Measurements from ENCODE around the gene FLRT2.

FLRT2 gene

DNA sequence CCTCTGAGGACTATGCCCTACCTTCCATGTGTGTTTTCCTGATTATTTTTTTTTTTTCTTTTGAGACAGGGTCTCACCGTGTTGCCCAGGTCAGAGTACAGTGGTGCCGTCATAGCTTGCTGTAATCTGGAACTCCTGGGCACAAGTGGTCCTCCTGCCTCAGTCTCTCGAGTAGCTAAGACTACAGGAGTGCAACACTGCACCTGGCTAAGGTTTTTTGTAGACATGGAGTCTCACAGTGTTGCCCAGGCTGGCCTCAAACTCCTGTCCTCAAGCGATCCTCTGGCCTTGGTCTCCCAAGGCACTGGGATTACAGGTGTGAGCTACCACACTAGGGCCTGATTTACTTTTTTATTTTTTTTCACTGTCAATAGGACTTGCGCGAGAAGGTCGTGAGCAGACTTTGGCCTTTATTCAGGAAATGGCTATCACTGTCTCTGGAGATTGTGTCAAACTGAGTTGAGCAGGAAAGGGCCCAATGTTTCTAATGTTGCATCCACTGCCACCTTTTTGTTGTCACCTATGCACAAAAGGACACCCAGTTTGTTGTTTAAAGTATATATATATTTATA lies 47.7 kb downstream of the FLRT2 start:
- no peak overlapping the region for H3K4me3 ChIP-seq (ENCODE audit: low read length)
- TF ChIP-seq, protein P1, sequence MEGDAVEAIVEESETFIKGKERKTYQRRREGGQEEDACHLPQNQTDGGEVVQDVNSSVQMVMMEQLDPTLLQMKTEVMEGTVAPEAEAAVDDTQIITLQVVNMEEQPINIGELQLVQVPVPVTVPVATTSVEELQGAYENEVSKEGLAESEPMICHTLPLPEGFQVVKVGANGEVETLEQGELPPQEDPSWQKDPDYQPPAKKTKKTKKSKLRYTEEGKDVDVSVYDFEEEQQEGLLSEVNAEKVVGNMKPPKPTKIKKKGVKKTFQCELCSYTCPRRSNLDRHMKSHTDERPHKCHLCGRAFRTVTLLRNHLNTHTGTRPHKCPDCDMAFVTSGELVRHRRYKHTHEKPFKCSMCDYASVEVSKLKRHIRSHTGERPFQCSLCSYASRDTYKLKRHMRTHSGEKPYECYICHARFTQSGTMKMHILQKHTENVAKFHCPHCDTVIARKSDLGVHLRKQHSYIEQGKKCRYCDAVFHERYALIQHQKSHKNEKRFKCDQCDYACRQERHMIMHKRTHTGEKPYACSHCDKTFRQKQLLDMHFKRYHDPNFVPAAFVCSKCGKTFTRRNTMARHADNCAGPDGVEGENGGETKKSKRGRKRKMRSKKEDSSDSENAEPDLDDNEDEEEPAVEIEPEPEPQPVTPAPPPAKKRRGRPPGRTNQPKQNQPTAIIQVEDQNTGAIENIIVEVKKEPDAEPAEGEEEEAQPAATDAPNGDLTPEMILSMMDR (IDR thresholded peaks at IDR 0.05; ENCODE audit: insufficient read depth, low read depth, low read length, missing control alignments), result no peak
- no peak for DNase-seq (ENCODE audit: low read depth)

GRCh38 chr14:85578357-85578756 lies 48.4 kb downstream of the FLRT2 start:
- DNase-seq (ENCODE audit: low read depth), result no peak
- H3K4me3 ChIP-seq (ENCODE audit: low read length), result no peak overlapping the region
- TF ChIP-seq, protein P1 (IDR thresholded peaks at IDR 0.05; ENCODE audit: insufficient read depth, low read depth, low read length, missing control alignments), result no peak

DNA sequence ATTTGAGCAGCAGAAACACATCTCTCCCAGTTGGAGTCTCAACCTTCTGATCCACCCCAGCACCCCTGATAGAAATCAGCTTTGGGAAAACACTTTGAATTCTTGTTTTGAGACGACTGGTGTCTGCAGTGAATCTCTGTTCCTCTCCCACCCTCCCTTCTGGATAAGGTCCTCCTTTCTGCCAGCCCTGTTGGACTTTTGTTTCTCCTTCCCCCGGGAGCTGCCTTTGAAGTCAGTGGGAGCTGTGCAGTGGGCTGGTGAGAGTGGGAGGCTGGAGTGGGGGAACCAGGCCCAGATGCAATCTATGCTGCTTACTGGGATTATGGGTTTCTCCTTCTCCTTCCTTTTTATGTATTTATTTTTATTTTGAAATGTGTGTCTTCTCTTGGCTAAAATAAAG lies 49.0 kb downstream of the FLRT2 start:
- no peak overlapping the region for H3K4me3 ChIP-seq (ENCODE audit: low read length)
- TF ChIP-seq, protein P1 (IDR thresholded peaks at IDR 0.05; ENCODE audit: insufficient read depth, low read depth, low read length, missing control alignments), result no peak
- no peak for DNase-seq (ENCODE audit: low read depth)

GRCh38 chr14:85579942-85580341 lies 50.0 kb downstream of the FLRT2 start:
- TF ChIP-seq, protein P1 (IDR thresholded peaks at IDR 0.05; ENCODE audit: insufficient read depth, low read depth, low read length, missing control alignments), result no peak
- DNase-seq (ENCODE audit: low read depth), result no peak
- no peak overlapping the region for H3K4me3 ChIP-seq (ENCODE audit: low read length)

DNA sequence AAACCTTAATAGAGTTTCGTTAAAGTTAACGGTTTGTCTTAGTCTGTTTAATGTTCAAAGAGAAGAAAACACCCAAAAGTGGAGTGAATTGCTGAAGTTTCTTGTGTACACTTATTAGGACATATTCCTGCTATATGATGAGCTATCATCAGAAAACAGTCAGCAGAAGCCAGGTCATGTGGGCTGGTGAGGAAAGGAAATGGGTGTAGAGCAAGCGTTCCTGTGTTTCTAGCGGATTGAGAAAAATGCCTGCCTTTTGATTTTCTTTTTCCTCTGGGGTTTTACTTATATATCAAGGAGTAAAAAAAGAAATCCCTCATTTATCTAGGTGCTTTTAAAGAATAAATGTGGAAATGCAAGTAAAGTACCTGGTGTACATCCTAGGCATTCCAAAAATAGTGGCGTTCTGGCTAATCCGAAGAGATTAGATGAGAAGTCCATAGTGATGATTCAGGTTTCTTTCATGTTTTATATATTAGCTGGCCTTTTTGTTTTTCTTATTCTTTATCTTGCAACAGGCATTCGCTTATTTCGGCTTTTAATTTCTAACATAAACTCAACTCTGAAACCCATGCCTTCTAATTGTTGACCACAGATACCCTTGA lies 50.7 kb downstream of the FLRT2 start:
- TF ChIP-seq, protein P1 (IDR thresholded peaks at IDR 0.05; ENCODE audit: insufficient read depth, low read depth, low read length, missing control alignments), result no peak
- no peak for DNase-seq (ENCODE audit: low read depth)
- H3K4me3 ChIP-seq (ENCODE audit: low read length), result no peak overlapping the region

DNA sequence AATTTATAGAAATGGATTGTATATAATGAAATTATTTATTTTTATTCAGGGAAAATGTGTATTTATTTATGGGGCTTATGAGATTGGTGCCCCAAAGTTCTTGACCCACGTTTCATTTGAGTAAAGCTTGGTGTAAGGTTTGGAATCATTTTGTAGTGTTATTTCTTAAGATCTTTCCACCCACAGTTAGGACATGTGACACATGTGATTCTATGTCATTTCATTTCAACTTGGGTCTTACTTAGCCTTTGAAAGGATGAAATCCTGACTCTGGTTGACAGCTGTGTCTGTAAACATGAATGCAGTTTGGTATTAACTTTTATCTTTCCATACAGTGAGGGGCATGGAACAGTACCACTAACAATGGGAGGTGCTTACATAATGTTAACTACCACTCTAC lies 51.7 kb downstream of the FLRT2 start:
- no peak for DNase-seq (ENCODE audit: low read depth)
- no peak overlapping the region for H3K4me3 ChIP-seq (ENCODE audit: low read length)
- TF ChIP-seq, protein P1 (IDR thresholded peaks at IDR 0.05; ENCODE audit: insufficient read depth, low read depth, low read length, missing control alignments), result no peak

DNA sequence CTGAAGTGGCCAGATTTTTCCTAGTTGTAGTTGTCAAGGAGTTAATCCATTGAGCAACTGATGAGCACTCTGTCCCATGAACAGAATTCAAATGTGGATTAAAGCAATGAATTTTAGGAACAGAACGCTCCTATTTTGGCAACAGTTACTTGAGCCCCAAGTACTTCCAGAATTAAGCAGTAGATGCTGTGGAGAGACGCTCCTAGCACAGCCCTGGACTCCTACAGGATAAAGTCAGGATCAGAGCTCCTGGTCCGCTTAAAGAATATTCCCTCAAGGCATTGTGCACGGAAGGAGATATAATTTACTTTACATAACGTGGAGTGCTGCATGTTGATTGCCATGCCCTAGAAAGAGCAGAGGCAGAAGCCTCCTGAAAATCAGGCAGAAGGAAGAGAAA lies 53.4 kb downstream of the FLRT2 start:
- TF ChIP-seq, protein P1 (IDR thresholded peaks at IDR 0.05; ENCODE audit: insufficient read depth, low read depth, low read length, missing control alignments), result no peak
- DNase-seq (ENCODE audit: low read depth), result no peak
- no peak overlapping the region for H3K4me3 ChIP-seq (ENCODE audit: low read length)

Data from epithelial cell of esophagus (primary cell).